NCI-H146 treated with DMSO at 0.1 percent for 48 hours (cell line): ENCODE data around the gene SND1.
"Not testable (repeated sequence)": the region's sequence is repeated elsewhere in the genome, so short reads cannot be mapped to it uniquely, and the experiment has no call there.

Source experiments
- DNase-seq: peaks from one replicate; lab custom pipeline; 2025; ENCODE audit not compliant: unreplicated experiment; lab: John Stamatoyannopoulos, UW

The SND1 gene

DNA sequence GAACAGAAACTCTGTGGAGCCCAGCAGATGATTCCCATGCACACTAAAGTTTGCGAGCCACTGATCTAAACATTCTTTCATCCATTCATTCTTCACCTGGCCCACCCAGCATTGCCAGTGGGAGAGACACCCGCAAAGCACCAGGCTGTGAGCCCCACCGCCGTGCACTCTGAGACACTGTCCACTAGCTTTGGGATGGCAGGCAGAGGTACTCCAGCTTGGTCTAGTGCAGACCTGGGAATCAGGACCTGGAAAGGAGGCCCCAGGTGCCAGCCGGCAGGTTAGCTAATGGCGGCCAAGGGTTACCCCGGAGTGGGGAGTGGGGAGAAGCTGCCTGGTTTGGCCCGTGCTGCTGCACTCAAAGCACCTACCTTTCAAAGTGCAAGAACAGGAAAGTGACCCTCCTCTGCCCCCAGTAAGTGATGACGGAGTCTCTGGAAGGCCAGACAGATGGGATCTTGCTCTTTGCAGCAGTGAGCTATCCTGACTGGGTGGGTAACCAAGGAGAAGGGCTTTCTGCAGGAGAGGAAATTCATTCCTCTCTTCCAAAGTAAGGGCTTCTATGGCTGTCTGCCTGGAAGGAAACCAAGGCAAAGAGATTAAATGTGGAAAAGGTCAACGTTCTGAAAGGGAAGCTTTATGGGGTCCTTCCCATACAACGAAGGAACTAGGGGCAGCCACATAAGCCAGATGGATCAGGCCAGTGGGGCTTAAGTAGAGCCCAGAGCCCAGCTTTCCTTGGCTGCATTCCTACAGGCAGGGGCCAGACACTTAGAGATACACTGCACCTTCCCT lies 453.4 kb downstream of the SND1 start:
- DNase-seq = no peak

DNA sequence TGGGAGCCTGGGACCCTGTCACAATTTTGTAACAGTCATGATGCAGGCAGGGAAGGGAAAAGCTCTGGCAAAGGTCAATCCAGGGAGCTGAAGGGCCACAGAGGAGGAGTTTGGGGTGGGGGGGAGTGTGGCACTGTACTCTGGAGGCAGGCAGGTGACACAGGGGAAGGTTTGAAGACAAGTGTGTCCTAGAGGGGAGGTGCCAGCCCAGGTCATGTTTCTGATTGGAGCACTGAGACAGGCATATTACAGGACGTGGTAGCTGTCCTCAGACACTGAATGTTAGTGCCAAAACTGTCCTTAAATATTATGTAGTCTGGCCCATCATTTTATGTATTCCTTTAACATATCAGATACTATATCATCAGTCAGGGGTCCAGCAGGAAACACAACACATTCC lies 454.8 kb downstream of the SND1 start:
- DNase-seq = no peak

DNA sequence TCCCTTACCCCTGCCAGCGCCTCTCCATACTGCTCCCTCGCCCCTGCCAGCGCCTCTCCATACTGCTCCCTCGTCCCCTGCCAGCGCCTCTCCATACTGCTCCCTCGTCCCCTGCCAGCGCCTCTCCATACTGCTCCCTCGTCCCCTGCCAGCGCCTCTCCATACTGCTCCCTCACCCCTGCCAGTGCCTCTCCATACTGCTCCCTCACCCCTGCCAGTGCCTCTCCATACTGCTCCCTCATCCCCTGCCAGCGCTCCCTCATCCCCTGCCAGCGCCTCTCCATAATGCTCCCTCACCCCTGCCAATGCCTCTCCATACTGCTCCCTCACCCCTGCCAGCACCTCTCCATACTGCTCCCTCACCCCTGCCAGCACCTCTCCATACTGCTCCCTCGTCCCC lies 455.5 kb downstream of the SND1 start:
- DNase-seq = not testable (repeated sequence)

DNA sequence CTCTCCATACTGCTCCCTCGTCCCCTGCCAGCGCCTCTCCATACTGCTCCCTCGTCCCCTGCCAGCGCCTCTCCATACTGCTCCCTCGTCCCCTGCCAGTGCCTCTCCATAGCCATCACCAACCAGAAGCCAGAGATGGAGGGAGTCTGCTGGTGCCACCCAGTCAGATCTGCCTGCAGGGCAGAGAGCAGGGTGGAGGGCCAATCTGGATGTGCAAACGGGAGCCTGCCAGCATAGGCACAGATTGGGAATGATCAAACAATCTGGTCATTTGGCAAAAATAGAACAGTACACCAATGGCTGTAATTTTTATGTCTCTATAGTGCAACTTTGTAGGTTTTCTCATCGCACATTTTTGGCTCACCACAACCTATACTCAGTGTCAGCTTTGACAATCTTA lies 456.1 kb downstream of the SND1 start:
- DNase-seq = no peak

DNA sequence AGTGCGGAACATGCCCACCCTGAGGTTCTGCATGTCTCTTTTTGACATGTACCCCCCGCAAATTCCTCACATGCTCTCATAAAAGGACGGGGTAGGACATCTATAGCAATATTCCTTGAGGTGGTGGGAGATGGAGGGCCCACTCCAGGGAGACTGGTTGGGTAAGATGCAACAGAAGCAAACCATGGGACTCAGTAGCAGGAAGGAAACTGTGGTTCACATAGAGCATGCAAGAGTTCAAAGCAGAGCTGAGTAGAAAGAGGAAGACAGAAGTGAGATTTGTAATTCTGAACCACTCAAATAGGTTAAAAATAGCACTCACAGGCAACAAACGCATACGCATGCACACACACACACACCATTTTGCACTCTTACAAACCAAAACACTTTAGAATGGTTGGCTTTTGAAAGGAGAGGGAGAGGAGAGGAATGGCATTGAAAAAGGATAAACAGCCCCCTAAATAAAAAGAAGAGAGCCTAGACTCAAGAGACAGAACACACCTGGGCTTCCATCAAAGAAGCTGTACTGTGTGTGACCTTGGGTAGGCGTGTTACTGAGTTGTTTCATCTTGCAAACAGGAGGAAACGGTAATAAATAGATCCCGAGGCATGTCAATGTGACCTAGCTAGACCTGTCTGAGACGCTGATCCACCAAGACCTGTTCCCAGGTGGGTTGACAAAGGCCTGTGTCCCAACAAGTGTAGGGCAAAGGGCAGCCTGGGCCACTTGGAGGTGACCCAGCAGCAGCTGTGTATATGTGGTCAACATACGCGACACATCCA lies 456.8 kb downstream of the SND1 start:
- DNase-seq = no peak

DNA sequence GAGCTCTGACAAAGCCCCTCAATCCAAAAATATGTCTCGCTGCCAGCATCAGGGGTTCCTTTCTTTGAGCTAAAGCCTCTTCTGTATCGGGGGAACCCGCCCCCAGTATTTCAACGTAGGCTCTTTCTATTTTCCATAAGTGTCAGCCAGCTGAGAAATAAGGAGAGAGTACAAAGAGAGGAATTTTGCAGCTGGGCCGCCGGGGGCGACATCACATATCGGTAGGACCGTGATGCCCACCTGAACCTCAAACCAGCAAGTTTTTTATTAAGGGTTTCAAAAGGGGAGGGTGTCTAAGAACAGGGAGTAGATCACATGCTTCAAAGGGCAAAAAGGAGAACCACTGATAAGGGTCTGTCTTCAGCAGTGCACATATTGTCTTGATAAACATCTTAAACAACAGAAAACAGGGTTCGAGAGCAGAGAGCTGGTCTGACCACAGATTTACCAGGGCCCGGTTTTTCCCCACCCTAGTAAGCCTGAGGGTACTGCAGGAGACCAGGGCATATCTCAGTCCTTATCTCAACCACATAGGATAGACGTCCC lies 457.5 kb downstream of the SND1 start:
- DNase-seq = not testable (repeated sequence)

DNA sequence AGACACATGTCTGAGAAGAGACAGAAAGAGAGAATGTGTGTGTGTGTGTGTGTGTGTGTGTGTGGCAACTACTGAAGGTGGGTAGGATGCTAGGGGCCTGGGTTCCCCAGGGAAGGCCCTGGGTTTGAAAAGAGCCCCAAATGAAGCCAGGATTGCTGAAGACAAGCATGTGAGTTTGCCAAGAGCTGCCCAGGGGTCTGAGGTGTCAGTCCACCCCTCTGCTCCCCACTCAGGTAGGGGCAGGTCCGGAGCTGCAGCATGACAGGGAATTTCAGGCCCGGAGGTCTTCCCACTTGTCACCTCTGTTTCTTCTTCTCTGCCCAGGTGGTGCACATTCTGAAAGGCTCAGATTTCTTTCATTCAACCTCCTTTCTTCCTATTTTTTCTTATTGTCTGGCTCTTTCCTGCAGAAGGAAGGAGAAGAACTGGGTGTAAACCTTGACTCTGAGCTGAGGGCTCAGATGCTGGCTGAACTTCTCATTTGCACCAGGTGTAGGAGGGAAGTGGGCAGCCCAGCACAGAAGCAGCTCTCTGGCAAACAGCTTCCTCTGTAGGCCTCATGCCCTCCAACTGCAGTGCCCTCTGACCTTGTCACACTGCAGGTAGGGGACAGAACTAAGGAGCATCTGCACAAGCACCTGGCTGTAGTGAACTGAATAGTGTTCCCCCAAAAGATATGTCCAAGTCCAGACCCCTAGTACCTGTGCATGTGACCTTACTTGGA lies 458.8 kb downstream of the SND1 start:
- DNase-seq = no peak

DNA sequence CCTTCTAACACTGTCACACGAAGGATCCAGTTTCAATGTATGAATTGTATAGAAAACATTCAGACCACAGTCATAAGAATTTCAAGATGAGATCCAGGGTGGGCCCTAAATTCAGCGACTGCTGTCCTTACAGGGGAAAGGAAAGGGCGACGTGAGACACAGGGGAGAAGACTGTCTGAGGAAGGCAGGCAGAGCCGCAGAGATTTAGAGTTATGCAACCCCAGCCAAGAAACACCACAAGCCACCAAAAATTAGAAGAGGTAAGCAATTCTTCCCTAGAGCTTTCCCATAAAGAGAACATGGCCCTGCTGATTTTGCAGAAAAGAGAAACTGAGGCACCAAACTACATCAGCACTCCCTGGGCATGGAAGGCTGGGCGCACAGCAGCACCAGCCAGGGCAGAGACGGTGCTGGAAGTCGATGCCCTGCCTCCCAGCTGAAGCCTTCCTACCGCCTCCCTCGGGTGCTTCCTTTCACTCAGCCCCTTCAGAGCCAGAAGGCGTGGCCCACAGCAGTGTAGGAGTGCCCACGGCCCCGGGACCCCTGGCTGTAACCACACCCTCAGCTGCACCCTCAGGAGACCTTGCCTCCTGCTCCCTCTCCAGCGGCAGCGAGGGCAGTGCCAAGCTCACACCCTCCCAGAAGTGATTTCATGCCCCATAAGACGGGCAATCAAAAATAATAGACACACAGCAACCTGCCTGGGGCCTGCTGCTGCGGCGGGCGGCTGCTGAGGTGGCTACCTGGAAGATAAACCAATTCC lies 460.2 kb downstream of the SND1 start:
- DNase-seq = no peak

DNA sequence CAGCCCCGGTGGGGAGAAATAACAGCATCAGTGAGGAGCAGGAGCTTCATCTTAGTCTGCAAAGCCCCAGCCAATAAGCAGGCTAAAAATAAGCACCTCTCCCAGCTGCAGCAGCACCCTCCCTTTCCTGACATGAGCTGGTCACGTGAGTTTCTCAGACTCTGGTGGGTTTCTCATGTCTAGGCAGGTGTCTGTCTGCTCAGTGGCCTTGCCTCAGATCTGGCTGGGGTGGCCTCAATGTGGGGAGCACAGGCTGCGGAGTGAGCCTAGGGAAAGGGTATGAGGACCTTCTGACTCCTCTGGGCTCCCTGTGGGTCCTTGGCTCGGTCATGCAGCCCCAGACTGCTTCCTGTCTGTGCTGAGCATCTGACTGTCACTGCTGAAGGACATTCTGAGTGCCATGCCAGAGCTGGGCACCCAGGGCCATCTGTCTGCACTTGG lies 460.8 kb downstream of the SND1 start:
- no peak for DNase-seq

DNA sequence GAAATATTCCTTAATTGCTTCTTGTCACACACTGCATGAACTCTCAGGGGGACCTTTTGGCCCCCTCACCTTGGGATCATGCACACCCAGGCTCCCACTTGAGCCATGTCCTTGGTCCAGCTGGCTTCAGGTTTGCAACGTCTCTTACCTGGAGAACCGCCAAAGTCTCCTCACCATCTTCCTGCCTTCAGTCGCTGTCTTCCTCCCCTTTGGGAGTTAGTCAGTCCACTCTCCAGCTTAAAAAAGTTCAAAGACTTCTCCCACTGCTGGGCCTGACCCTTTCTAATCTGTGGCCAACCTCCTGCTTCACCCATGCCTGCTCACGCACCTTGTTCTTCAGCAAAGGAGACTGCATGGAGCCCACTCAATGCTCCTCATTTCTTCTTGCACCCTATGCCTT lies 461.8 kb downstream of the SND1 start:
- no peak for DNase-seq

DNA sequence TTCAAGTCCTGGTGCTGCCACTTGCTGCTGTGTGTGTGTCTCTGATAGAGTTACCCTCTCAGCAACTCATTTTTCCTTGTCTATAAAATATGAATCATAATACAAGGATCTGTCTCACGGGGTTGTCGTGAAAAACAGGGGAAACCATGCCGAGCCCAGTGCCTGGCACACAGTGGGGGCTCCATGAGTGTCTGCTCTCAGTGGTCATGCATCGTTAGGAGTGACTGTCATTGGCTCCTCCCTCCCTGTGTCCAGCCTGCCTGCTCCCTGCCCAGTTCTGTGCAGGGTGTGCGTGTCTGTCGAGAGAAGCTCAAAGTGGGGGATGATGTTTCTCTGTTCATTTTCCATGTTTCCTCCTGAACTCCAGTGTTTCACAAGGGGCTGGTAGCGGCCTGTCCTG lies 462.8 kb downstream of the SND1 start:
- DNase-seq = no peak

DNA sequence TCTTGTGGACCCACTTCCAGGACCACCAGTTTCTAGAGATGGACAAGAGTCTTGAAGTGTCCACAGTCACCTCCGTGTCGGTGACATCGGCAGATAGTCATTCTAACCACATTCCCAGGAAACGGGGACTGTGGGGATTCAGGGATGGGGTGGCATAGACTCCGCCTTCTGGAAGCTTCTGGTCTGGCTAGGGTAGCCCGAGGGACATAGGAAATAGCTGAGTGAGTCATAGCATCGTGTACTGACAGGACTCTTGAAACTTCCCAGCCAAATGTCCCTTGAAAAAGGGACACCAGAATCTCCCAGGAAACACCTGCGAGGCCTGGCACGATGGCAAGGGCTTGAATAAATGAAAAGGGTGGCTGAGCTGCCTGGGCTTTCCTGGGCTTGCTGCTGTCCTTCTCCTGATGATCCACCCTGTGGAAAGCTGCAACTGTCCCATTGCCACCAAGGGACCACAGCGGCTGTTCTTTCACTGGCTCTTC lies 463.4 kb downstream of the SND1 start:
- no peak for DNase-seq

DNA sequence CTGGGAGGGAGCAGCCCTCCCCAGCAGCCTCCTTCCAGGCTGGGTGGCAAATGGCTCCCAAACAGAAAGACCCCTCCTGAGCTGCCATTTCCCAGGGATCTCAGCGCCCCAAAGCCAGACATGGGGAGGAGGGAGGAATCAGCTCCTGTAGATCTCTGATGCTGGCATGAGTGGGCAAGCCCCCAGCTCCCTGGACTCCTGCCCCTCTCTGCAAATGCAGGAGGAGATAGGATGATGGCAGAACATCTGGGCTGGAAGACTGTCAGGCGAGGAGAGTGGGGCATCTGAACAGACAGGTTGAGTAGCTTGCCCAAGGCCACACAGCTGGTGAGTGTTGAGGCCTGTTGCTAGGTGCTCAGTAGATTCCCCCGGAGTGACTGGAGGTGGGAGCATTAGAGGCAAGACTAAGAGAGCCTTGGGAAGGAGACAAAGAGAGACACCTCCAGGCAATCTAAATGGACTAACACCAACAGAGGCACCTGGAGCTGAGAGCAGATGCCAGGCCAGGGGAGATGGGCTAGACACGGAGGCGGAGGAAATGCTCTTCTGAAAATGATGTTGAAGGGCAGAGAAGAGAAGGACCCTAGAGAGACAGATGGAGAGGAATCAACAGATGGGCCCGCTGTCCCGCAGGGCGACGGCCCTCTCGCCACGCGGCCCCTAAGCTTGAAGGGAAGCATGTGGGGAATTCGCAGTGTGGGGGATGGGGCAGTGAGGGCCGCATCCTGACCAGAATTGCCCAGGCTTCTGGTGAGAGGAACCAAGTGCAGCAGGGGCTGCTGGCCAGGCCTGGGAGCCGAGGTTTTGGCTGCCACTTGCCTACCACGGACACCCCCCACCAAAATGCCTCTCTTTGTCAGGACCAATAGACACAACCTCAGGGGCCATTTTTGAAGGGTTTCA lies 464.1 kb downstream of the SND1 start:
- DNase-seq = no peak

DNA sequence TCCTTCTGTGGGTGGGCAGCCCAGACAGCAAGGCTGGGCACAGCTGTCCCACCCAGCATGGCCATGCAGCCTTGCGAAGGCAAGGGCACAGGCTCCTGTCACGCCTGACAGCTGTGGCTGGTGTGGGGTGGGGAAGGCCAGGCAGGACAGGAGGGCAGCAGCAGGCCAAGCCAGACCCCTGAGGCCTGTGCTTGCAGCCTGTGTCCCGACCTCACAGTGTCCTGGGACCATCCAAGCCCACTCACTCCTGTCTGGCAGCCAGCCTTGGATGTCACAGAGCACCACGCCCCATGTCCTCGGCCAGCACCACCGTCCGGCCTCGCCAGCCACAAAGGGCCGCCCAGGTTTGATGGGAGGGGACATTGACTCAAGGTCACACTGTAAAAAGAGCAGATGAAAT lies 464.7 kb downstream of the SND1 start:
- DNase-seq = no peak

DNA sequence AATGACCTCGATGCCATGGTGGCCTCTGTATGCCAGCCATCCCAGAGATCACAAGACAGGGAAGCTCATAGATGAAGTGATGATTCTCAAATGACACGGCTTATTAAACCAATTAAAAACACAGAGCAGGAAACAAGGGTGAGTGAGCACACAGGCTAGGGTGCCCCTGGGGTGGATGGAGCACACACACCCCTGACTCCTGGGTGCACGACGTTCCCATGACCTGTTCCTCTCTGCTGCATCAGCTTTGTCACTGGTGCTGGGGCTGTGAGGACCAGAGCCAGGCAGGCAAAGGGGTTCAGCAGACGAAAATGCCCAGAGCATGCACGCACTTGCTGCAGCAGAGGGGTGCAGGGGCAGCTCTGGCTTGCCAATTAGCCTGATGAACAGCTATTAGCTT lies 465.7 kb downstream of the SND1 start:
- DNase-seq = peak; percentile 18

DNA sequence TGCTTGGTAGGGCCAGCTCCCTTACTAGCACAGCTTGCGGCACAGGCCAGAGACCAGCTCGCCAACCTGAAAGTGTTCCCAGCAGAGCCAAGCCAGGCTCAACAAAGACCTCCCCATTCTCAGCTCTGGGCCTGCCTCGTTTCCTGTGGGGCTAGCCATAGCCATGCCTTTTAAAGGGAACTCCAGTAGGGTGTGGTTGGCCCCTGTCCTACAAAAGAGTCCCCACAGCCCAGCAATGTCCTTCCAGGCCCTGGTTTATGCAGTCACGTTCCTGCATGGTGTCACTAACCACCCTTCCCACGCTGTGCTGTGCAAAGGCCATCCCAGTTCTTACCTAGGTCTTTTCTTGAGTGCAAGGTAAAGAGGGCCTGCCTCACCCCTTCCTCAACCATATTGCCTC lies 467.0 kb downstream of the SND1 start:
- DNase-seq = no peak

DNA sequence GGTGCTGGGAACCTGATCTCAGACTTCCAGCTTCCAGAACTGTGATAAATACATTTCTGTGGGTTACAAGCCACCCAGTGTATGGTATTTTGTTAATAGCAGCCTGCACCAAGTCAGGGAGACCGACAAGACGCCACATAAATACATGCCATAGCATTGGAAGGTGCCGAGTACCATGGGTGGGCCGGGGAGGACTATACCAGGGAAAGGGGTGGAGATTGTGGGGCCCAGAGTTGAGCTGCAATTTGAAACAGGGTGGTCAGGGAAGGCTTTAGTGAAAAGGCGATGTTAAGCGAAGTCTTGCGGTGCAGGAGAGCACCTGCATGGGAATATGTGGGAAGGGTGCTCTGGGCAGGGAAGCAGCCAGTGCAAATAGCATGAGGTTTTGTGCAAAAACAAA lies 468.1 kb downstream of the SND1 start:
- no peak for DNase-seq

DNA sequence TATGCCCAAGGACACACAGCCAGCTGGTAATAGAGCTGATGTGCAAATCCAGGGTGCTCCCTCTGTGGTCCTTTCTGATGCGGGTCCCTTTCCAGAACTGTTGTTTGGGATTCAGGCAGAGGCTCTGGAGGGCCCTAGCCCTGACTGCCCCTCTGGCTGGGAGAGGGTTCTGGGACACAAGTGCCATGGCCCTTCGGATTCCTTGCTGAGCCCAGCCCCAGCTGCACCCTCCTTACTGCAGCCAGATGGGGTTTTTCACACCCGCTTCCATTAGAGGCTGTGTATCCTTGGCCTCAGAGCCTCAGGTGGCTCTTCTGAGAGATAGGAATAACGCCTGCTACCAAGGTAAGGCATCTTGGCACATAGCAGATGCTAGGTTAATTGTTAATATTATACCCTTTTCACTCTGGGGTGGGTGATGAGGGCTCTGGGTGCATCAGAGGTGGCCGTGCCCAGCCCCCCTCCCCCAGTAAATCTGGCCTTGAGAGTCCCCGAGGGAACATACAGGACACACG lies 469.0 kb downstream of the SND1 start:
- no peak for DNase-seq
